ENCODE results near the gene YOD1.
A peak's percentile ranks its signal among the peaks of the same experiment; 100 is the strongest.

Gene YOD1

DNA sequence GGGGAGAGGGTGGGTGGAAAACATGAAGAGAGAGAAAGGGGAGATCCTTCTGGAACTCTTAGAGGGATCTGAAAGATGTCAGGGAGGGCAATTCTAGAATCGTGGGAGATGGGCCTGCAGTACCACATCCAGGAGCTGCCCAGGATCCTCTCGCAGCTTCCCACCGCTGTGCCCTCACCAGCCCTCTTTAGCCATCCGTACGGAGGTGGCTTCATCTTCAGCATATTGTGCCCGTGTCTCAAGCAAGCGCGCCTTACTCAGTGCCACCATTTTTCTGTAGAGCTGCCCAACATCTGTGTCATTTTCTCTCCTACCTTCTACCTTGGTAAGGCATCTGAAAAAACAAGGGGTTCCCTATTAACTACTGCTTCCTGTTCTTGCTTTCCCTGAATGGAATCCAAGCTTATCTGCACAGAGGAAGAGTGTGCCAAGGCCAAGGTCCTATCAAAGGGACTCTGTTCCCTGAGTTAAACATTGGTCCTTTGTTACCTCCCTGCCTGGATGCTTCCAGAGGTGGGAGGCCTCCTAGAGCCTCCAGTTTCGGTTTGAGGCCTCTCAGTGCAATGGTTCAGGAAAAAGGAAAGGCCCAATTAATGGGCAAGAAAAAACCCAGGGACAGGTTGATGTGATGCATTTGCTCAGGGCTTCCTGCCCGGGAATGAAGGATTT lies 41.7 kb downstream of the YOD1 start:
- FAIRE-seq (no peak), DNase-seq (ENCODE audit: low spot score) (no peak)

DNA sequence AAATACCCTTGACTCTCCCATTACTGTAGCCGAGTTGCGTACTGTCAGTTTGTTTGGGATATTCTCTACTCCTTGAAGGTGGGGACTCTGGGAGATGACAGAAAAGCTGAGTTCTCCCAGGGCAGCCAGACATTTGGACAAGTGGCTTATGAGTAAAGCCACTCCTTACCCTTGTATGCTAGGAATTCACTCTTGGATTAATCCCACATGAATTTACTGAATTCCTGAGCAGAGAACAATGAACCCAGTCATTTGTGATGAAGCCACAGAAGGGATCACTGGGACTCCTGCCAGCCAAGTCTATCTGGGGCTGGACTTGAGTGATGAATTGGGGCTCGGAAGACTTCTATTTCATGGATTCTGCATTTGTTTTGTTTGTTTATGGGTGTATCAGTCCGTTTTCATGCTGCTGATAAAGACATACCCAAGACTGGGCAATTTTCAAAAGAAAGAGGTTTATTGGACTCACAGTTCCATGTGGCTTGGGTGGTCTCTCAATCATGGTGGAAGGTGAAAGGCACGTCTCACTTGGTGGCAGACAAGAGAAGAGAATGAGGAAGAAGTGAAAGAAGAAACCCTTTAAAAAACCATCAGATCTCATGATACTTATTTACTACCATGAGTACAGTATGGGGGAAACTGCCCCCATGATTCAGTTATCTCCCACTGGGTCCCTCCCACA lies 43.5 kb downstream of the YOD1 start:
- no peak for FAIRE-seq
- DNase-seq (ENCODE audit: low spot score) = peak; percentile 86

DNA sequence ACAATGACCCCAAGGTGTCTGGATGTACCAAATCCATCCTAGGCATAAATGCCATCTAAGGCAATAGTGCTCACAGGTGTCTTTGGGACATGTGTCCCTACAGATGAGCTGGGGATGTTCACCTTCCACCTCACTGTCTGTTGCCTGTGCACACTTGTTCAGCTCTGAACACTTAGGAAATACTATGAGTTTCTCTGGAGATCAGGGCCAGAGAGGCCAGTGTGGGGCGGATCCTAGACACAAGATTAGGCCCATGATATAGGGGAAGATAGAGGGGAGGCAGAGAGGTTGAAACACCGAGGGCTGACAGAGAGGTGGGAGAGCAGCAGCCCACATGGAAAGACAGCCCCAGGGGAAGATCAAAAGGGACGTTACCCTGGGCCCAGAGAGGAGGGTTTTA lies 44.1 kb downstream of the YOD1 start:
- DNase-seq (ENCODE audit: low spot score) (no peak), FAIRE-seq (no peak)

DNA sequence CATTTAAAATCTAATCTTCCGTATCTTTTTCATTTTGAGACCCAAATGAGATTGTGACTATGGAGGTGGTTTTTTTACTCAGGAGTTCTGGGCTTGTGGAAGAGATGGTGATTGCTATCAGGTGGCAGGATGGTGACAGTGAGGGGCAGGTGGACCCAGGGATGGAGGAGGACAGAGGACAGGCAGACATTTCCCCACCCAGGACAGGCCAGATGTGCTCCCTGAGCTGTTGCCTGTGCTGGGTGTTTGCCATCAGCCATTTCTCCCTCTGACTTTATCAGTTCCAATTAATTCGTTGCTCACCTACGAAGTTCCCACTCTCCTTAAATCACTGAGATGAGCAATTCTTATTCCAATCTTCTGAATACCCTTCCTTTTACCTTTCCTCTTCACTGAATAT lies 44.9 kb downstream of the YOD1 start:
- no peak for DNase-seq (ENCODE audit: low spot score)

DNA sequence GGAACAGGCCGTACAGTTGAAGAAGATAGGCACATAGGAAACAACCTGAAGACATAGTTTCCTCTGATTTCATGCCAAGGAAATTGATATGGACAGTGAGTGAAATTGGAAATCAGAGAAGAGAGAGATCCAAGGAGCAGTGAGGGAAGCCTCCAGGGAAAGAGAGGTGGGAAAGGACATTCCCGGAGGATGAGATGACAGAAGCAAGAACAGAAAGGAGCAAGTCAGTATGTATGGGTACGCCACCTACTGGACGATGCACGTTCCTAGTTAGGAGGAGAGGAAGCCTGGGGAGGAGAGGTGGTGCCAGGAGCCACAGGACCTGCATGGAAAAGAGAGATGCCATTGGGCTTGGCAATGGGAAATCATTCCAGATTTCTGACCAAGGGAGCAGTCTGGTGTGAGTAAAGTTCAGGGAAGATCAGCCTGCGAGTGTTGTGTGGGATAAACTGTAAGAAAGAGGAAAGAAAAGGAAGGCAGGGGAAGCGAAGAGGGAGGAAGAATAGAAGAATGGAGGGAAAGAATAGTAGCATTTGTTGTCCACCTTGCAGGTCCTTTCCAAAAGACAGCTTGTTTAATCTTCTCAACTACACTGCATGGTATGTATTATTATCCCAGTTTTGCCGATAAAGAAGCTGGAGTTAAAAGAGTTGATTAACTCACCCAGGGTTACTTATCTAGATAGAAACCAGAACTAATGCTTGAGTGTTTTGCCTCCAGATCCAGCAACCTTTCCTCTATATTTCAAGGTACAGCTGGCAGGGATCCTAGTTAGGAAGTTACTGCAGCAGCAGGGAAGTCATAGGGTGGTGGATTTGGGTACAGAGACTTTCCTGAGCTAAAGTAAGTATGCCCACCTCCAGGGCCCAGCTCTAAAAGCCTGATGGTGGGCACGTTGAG lies 45.8 kb downstream of the YOD1 start:
- no peak for FAIRE-seq
- DNase-seq (ENCODE audit: low spot score) = peak; percentile 72

More for the DNA sequence above, 44.9 kb downstream of the YOD1 start:
- FAIRE-seq = no peak

DNA sequence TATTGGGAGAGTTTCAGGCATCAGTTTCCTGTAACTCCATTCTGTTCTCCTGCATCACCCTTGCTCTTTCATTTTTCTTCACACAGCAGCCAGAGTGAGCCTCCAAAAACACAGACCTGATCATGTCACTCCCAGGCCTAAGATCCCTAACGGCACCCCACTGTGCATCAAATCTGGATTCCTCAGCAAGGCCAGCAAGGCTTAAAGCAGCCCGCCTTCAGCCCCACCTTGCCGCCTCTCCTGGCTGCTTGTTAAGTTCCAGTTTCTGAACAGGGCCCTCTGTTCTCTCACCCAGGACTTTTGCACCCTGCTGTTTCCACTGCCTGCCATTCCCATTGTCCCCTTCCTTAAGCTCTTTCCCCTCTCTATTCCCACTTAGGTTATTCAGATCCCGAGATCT lies 47.8 kb downstream of the YOD1 start:
- FAIRE-seq (no peak), DNase-seq (ENCODE audit: low spot score) (no peak)

DNA sequence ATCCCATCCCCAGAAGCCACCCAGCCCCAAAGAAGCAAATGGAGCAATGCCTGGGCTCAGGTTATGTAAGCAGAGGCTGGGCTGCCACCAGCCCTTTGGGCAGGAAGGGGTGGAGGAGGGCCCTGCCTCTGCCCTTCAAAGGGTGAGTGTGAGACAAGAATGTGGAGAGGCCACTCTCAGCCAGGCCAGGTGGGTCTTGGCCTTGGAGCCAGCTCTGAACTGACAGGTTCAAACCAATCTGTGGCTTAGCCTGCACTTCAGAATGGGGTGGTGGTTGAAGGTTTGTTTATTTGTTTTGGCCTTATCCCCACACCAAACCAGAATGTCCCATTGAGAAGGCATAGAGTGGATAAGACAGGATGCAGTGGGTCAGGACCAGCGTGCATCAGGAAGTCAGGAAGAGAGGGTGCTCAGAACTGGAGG lies 48.3 kb downstream of the YOD1 start:
- DNase-seq (ENCODE audit: low spot score) = peak; percentile 49
- FAIRE-seq = no peak

DNA sequence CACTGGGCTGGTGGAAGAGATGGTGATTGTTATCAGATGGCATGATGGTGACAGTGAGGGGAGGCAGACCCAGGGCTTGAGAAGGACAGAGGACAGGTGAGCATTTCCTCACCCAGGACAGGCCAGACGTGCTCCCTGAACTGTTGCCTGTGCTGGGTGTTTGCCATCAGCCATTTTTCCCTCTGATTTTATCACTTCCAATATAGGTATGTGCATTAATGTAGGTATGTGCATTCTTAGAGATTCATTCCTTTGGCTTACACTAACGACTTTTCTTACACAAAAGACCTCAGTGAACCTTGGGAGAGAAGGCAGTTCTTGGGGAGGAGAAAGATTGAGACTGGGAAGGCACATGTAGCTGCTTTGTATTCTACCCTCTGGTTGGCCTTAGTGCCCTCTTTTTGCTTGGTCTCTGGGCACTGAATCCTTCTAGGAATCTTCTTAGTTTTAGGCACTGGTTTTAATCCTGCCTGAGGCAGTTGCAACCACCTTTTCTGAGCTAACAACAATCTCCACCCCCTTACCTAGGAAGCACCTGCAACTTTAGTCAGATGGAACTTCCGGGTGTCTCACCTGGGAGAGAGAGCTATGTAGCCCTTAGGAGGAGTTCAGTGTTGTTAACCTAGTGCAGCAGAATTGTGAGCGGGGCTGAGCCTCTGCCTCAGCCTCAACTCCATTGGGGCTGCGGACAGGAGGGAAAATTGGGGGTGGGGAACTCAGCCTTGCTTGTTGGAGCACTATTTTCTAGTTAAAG lies 49.3 kb downstream of the YOD1 start:
- DNase-seq (ENCODE audit: low spot score) (no peak), FAIRE-seq (no peak)

DNA sequence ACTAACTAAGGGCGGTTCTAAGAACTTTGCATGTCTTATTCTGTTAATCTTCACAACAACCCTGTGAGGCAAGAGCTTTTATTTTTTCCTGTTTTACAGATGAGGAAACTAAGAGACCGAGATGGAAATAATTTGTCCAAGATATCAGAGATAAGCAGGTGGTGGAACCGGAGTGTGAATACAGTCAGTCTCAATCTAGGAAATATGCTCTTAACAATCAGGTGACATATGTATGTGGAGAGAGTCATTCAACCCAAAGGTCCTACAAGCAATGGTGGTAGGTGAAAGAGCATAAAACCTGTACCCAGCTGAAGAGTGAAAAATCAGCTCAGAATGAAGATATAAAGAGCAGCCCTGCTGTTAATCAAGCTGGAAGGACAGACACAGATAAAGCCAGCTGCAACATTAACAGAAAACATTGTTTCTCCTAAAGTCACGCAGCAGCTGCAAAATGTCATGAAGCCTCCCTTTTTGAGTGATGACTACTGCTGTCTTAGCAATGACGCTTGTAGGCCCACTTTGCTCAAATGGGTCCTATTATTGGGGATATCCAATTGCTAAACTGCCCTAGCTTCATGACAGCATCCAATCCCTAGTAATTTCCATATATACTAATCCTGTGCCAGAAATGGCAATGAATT lies 50.2 kb downstream of the YOD1 start:
- no peak for FAIRE-seq
- no peak for DNase-seq (ENCODE audit: low spot score)

DNA sequence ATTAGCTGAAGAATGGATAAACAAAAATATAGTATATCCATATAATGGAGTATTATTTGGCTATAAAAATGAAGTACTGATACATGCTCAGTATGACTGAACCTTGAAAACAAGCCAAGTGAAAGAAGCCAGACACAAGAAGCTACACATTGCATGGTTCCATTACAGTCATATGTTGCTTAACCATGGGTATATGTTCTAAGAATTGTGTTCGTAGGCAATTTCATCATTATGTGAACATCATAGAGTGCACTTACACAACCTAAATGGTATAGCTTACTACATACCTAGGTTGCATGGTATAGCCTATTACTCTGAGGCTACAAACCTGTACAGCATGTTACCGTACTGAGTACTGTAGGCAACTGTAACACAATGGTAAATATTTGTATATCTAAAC lies 52.2 kb downstream of the YOD1 start:
- no peak for FAIRE-seq
- DNase-seq (ENCODE audit: low spot score) = no peak

Measured in urothelium cell line (cell line).